NCI-H1105 treated with DMSO at 0.1 percent for 48 hours (cell line): ENCODE measurements around the gene STAU1.
"Not testable (repeated sequence)": the region's sequence is repeated elsewhere in the genome, so short reads cannot be mapped to it uniquely, and the experiment has no call there.

Experiments used
- DNase-seq: peaks from one replicate; lab custom pipeline; 2025; lab: John Stamatoyannopoulos, UW

The STAU1 gene

GRCh38 chr20:49118307-49118706 lies 69.8 kb downstream of the STAU1 start:
- DNase-seq = no peak

- DNase-seq = no peak
These were observed 72.6 kb downstream of the STAU1 start for GRCh38 chr20:49115564-49115963.

- DNase-seq = no peak
These were observed 75.4 kb downstream of the STAU1 start for GRCh38 chr20:49112596-49113274.

- no peak for DNase-seq
These were observed 77.1 kb downstream of the STAU1 start for GRCh38 chr20:49110767-49111694.

- DNase-seq = no peak
These were observed 81.8 kb downstream of the STAU1 start for GRCh38 chr20:49106328-49106727.

- DNase-seq = not testable (repeated sequence)
These were observed 83.1 kb downstream of the STAU1 start for GRCh38 chr20:49104979-49105547.

- DNase-seq = no peak
These were observed 83.8 kb downstream of the STAU1 start for GRCh38 chr20:49104365-49104648.

GRCh38 chr20:49103647-49104364 lies 84.3 kb downstream of the STAU1 start:
- no peak for DNase-seq

GRCh38 chr20:49103019-49103418 lies 85.1 kb downstream of the STAU1 start:
- no peak for DNase-seq

GRCh38 chr20:49100972-49101371 lies 87.2 kb downstream of the STAU1 start:
- no peak for DNase-seq

GRCh38 chr20:49100292-49100691 lies 87.8 kb downstream of the STAU1 start:
- not testable (repeated sequence) for DNase-seq

GRCh38 chr20:49099011-49099410 lies 89.1 kb downstream of the STAU1 start:
- no peak for DNase-seq

GRCh38 chr20:49098136-49098535 lies 90.0 kb downstream of the STAU1 start:
- no peak for DNase-seq

- DNase-seq = no peak
These were observed 91.0 kb downstream of the STAU1 start for GRCh38 chr20:49097159-49097558.

GRCh38 chr20:49096203-49096730 lies 91.9 kb downstream of the STAU1 start:
- DNase-seq = no peak

GRCh38 chr20:49091762-49092161 lies 96.4 kb downstream of the STAU1 start:
- no peak for DNase-seq

GRCh38 chr20:49091104-49091503 lies 97.0 kb downstream of the STAU1 start:
- no peak for DNase-seq

GRCh38 chr20:49082295-49082694 lies 105.8 kb downstream of the STAU1 start:
- DNase-seq = not testable (repeated sequence)

- no peak for DNase-seq
These were observed 109.8 kb downstream of the STAU1 start for GRCh38 chr20:49078310-49078709.

- no peak for DNase-seq
These were observed 113.6 kb downstream of the STAU1 start for GRCh38 chr20:49074521-49074920.
